Ishikawa (cell line): ENCODE results near the gene HCN4.

Experiments
- CEBPB ChIP-seq: IDR thresholded peaks from 2 replicates; pipeline ENCODE4 v1.6.1; 2012
- EGR1 ChIP-seq: IDR thresholded peaks from 2 replicates; pipeline ENCODE4 v1.6.1; 2012
- TCF12 ChIP-seq: IDR thresholded peaks from 2 replicates; pipeline ENCODE4 v1.6.1; 2012; ENCODE audit warnings: low read depth
- YY1 ChIP-seq: IDR thresholded peaks from 2 replicates; pipeline ENCODE4 v1.6.1; 2012; ENCODE audit warnings: low read depth
- TF ChIP-seq, protein P1 (sequence below): IDR thresholded peaks from 2 replicates; pipeline ENCODE4 v1.6.1; 2012

DNA sequence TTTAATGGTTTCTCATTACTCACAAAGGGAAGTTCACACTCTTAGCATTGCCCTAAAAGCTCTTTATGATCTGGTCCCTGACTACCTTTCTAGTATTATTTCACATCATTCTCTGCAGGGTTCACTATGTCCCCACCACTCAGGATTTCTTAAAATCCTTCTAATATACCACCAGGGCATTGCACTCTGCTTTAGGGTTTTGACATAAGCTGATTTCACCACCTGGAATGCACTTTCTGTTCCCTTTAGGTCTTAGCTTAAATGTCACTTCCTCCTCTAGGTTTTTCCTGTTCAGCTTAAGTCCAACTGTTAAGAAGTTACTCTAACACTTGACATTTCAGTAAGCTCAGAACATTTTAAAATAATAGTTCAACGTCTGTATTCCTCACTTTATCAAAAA lies 81.7 kb downstream of the HCN4 start:
- TF ChIP-seq YY1 (no peak), TCF12 (no peak), EGR1 (no peak), CEBPB (no peak)
- TF ChIP-seq, protein P1, sequence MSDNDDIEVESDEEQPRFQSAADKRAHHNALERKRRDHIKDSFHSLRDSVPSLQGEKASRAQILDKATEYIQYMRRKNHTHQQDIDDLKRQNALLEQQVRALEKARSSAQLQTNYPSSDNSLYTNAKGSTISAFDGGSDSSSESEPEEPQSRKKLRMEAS, result no peak
